Articular chondrocyte of knee joint (primary cell): ENCODE measurements around the gene CCND1. TPM values are rescaled to one million over a fixed set of nuclear protein-coding genes. Genes with fewer than 3 reads are reported as not detected.

ENCODE experiments used
- total RNA-seq: library from RNA; depleted of rRNA; stranded (reverse); fragments of >200 nt; gene quantifications from 2 replicates; pipeline ENCODE4 v1.2.3, GENCODE V29; 2012

Gene CCND1
- total RNA-seq = 121 and 227 TPM in 2 replicates

DNA sequence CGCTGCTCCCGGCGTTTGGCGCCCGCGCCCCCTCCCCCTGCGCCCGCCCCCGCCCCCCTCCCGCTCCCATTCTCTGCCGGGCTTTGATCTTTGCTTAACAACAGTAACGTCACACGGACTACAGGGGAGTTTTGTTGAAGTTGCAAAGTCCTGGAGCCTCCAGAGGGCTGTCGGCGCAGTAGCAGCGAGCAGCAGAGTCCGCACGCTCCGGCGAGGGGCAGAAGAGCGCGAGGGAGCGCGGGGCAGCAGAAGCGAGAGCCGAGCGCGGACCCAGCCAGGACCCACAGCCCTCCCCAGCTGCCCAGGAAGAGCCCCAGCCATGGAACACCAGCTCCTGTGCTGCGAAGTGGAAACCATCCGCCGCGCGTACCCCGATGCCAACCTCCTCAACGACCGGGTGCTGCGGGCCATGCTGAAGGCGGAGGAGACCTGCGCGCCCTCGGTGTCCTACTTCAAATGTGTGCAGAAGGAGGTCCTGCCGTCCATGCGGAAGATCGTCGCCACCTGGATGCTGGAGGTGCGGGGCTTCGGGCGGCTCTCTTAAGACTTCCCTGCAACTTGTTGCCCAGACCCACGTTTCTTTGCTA, at the start of gene CCND1:
Gene CCND1 (plus strand): TSS at position 162 of the 587 bp plus-strand sequence. CDS start 158 bp downstream, at position 320.

DNA sequence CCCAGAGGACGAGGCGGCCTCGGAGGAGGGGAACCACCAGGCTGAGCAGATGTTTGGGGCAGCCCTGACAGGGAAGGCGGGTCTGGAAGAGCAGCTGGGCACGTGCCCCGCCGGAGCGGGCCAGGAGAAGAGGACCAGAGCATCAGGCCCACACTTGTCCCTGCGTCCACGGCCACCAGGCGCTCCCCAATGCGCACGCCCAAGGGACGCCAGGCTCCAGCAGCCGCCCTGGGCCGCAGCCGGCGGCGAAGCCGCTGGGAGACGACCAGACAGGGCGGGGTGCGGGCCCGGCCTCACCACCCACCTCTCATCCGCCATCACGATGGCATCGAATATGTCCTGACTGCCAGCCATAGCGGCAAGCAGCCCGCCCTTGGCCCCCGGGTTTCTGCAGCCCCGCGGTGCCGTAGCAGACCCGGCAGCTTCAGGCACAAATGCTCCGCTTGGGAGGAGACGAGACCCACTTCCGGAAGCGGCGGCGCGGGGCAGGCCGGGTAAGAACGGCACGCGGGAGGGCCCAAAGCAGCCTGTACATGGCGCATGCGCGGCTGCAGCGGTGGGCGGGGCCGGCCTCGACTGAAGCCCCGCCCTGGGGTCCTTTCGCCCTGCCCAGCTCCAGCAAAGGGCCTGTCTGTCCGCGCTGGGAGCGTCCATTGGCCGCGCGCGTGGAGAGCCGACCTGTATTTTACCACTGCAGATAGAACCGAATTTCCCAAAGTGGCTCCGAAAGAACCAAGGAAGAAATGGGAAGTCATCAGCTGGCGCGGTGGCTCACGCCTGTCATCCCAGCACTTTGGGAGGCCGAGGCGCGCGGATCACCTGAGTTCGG, 34.1 kb downstream of the CCND1 start, which contains the start of gene LTO1:
Gene LTO1 (minus strand): TSS at position 468 of the 829 bp plus-strand sequence. CDS start 114 bp downstream, at position 354.

Other genes with a start within 250 kb of the CCND1 start
- gene LINC01488, start 159.5 kb upstream of the CCND1 start, total RNA-seq = not detected in 2 replicates
- 13.0 and 23.7 TPM in 2 replicates for gene LTO1, start 34.2 kb downstream of the CCND1 start, total RNA-seq
- not detected in 2 replicates for gene FGF19, start 62.9 kb downstream of the CCND1 start, total RNA-seq
- gene FGF4, start 134.2 kb downstream of the CCND1 start, total RNA-seq = not detected in 2 replicates
- not detected in 2 replicates for gene FGF3, start 178.3 kb downstream of the CCND1 start, total RNA-seq